GM18526 (cell line): ENCODE results near the gene SPINK8.

ENCODE experiments used
- POLR2A ChIP-seq: IDR thresholded peaks from 3 replicates; pipeline ENCODE4 v1.6.1; 2011; ENCODE audit not compliant: insufficient read length; ENCODE audit errors: extremely low read depth

SPINK8 gene

DNA sequence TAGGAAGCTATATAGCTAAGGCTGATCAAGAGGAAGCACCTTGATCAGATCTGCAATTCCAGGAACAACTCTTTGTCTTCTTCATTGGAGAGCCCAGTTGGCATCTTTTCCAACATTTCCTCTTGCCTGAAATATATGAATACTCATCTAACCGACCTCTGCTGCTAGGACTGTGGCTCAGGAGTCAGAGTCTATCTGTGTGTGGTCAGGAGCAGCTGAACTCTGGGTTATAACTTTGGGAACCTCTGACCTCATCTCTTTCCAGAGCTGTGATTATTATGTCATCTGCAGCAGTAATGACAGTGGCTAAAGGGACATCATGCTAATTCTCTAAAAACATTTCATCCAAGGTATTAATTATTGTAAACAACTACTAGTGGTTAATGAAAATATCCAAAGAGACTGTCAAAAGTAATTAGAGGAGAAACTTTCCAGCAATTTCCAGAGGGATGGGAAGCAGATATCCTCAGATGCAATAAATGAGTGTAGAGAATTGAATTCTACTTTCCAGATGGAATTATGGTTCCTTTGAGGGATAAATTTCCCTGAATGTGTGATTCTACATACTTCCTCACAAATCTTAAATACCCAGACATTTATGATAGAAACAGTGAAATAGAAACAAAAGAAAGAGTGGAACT, 11.5 kb upstream of the SPINK8 start:
- TF ChIP-seq POLR2A = no peak

DNA sequence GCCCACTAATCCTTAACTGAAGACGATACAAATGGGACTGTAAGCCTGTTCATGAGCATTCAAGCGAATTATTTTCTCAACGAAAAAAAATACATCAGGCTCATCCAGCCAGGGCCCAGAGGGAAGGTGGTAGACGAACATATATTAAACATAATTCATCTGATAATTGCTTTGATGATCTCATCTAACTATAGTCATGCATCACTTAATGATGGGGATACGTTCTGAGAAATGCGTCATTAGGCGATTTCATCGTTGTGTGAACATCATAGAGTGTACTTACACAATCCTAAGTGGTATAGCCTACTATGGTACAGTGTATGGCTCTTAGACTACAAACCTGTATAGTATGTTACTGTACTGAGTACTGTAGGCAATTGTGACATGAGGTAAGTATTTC, 10.0 kb upstream of the SPINK8 start:
- no peak for TF ChIP-seq POLR2A

DNA sequence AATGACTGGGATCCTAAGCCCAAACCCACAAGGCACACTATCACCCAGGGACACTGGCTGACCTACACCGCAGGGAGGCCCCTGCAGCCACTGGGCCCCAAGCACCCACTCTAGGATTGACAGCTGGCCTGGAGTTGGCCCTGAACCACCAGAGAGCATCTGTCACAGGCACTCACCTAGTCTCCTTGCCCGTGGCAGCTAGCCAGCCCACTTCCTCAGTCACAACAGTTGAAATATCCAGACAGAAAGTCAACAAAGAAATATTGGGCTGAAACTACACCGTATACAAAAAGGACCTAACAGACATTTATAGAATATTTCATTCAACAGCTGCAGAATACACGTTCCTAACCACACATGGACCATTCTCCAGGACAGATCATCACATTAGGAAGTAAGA, 5.2 kb upstream of the SPINK8 start:
- no peak for TF ChIP-seq POLR2A

DNA sequence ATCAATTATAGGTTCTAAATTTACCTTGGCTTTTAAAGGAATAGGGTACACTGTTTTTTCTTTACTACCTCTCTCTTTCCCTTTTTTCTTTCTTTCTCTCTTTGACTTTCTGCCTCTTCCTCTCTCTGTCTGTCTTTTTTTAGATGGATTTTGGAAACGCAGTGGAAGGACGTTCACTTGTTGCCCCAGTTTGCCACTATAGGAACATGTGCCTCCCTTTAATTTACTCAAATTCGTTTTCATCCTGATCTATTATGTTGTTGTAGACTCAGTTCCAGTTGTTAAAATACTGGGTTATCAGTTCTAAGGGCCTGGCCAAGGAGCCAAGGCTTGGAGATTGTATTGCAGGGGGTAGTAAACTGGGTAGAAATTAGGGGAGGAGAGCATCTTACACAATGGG, 1.1 kb upstream of the SPINK8 start:
- no peak for TF ChIP-seq POLR2A

DNA sequence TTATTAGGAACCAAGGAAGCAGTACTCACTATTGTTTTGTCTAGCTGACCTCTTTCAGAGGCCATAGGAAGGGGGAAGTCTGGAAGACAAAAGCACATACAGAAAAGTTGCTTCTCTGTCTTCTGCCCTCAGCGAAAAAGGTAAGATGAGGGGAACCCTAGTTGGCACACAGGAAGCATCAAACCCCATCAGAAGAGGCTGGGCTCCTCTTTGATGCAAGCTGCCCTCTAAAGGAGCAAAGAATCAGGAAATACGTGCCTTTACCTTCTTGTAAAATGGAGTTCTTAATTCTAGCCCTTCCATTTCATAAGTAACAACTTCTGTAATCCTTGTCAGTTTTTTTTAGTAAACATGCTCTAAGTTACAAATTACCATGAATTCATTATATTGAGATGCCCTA, 12.5 kb downstream of the SPINK8 start:
- TF ChIP-seq POLR2A = no peak

DNA sequence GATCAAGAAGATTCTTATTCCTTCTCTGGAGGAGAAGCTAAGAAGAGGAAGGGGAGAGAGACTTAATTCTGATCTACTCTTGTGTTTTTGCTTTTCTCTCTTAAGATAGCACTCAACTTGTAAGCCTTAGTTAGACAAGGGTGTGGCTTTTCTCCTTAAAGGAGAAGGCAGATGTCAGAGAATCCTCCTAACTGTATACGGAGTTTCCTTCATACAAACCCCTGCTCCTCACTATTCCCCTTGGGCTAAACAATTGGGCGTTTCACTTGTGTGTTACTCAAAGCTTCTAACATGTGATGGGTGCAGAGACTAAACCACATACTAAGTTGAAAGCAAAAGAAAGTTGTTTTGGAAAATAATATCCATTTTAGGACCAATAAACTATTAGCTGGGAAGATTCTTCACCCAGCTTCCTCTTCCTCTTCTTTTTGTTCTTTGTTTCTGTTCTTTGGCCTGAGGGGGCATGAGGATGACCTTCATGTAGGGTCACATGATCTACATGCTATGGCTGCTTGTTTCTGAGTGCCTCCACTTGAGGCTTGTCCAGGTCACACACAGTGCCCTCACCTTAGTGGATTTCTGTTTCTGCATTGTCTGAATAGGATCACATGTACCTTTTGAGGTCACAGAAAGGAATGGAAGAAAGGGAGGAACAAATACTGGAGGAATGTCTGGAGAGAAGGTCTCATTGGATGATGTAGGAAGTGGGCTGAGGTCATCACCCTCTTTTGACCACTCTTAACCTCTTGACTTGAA, 14.6 kb downstream of the SPINK8 start:
- TF ChIP-seq POLR2A = no peak

DNA sequence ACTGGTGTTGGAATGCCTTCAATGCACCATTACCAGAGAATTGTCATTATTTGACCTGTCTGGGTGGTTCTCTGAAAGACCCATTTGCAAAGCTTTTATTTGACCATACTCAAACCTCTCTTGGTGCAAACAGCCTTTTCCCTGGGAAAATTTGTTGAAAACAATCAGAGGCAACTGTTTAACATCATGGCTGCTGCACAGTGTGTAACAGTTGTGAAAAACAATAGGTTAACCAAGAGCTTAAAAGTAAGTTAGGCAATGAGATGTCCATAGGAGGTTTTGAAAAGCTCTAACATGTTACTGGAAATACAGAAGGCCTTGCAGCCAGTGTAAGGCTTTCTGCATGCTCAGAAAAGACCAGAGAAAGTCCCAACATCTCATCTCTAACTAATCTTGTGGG, 18.9 kb downstream of the SPINK8 start:
- no peak for TF ChIP-seq POLR2A

DNA sequence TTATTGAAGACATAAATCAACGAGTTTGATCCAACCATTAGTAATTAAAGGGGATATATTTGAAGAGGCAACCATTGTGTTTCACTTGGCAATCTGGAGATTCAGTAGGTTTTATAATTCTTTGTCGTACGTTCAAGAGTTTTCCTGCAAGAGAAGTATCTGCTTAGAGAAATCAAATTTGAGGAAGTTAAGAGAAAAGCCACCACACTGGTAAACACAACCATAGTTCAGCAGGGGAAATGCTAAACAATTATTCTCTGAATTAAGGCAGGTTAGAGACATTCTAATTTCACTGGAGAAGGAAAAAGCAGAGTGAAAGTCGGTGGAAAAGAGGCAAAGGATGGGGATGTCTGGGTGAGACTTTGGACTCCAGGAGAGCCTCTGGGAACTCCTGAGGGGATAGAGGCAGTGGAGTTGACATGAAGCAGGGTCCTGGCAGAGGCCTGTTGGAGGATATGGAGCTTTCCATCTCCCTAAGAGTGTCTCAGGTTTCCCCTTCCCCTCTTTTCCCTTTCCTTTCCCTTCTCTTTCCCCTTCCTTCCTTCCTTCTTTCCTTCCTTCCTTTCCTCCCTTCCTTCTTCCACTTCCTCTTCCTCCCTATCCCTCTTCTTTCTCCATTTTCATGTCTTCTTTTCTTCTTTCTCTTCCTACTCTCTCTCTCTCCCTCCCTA, 26.5 kb downstream of the SPINK8 start:
- no peak for TF ChIP-seq POLR2A

DNA sequence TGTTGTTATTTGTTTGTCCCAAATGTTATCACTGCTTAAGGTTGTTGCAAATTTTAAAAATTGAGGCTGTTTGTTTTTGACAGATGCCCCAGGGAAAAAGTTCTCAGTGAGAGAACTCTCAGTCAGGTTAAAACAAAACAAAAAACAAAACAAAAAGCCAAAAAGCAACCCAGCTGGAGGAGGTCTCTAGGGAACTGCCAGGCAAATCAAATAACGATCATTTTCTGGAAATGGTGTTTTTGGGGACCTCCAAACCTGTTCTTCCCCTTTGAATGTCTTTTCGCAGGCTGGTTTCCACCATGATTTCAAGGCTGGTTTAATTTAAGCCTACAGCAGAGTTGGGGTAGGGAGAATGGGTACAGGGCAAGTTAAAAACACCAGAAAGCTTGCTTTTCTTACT, 27.2 kb downstream of the SPINK8 start:
- TF ChIP-seq POLR2A = no peak

DNA sequence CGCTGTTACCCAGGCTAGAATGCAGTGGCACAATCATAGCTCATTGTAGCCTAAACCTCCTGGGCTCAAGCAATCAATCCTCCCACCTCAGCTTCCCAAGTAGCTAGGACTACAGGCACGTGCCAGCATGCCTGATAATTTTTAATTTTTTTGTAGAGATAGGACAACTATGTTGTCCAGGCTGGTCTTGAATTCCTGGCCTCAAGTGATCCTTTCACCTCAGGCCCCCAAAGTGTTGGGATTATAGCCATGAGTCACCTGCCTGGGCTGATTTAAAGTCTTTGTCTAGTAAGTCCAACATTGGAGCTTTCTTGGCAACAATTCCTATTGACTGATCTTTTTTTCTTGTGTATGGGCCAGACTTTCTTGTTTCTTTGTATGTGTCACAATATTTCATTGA, 28.1 kb downstream of the SPINK8 start:
- no peak for TF ChIP-seq POLR2A

DNA sequence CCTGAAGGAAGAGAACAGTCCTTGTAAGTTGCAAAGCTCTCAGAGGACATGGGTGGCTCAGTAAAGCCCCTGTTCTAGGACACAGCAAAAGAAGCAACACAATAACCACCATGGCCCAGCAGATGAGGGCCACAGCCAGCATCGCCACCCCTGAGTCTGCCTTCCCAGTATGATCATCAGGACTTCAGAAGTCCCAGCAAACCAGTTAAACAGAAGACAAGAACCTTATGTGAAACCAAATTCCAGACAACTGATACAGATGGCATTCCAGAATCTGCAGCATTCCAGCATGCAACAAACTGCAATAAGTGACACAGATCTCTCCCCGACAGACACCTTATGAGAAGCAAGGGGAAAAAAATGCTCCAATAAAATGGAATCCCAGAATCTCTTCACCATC, 30.4 kb downstream of the SPINK8 start:
- no peak for TF ChIP-seq POLR2A

DNA sequence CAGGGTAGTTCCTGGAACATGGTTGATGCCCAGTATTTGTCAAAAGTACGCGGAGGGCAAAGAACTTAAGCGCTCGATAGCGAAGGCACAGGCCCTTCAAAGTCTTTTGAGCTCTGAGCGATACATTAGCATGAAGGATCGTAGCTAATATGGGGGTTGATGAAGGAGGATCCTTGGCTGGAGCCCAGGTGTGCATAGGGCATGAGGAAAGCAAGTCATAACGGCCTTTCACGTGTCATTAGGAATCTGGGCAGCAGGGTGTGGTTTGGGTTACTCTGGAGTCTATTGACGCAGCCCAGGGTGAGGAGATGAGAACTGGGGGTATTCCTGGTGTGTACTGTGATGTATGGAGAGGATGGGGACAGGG, 31.7 kb downstream of the SPINK8 start:
- TF ChIP-seq POLR2A = no peak

DNA sequence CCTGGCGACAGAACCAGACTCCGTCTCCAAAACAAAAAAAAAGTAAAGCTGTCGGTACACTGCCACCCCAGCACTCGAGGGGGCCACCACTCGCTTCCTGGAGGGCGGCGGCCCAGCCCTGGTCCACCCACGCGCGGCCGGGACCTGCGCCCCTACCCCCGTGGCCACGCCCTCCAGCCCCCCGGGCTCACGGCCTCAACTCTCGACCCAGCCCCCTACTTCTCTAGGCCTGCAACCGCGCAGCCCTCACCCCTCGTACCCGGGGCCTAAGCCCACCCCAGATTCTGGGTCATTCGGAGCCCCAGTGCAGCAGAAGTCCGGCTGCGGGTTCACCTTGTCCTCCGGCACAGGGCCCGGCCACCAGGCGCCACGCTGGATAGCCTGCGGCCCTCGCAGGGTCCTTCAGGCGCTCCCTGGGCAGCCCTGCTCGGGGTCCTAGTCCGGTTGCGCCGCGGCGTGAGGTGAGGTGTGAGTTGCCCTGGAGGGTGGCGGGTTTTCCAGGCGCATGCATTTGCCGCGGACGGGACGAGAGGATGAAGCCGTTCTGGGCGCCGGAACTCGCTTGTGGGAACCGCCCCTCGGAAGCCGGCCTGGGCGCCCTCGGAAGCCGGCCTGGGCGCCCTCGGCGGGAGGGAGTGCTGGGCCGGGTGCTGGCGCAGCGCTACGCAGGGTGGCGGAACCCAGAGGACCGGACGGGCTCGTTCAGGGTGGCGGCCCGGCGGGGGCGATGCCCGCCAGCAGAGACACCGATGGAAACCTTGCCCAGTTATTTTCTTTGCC, 32.3 kb downstream of the SPINK8 start, which contains the start of gene NME6:
Gene NME6, minus strand, starts transcription at position 348 of the 780 bp plus-strand sequence.
- peak; percentile 84 for TF ChIP-seq POLR2A

DNA sequence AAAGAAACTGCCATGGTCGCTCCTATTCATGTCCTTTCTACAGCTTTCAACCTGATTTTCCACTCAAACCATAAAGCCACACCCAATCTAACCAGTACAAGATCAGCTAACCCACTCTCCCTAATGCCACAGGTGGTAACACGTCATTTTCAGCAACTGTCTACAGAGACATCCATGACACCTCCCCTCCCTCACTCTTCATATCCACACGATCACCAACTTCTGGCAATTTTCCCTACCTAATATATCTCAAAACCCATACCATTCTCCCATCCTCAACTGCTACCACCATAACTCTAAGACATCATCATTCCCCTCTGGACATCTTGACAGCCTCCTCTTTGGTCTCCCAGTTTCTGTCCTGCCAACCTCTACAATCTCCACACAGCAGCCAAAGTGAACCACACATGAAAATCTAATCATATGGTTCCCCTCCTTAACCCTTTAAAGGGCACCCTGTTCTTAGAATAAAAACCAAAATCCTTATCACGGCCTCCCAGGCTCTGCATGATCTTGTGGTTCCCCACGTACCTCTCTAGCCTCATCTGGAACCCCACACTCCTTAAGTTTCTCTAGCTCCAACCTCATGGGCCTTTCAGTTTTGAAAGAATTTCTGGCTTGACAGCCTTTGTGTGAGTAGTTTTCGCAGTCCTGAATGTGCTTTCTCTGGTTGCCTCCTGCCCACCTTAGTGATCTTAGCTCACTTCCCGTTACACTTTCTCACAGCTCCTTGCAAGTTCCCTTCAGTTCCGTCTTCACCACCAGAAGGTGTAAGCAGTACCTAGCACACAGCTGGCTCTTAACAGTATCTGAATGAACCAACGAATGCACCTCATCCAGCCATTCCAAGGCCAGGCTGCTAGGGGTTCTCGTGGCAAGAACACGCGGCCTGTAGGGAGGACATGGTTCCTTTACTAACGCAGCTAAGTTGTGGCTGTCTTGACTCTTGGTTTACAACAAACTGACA, 33.4 kb downstream of the SPINK8 start:
- TF ChIP-seq POLR2A = peak; percentile 52
